MM.1S (cell line): Measurements from ENCODE around the gene TMEM229A.

Source experiments
- EZH2phosphoT487 ChIP-seq: fragments of 300-600 bp; sonication (generic); IDR thresholded peaks from 2 replicates; pipeline ENCODE4 v1.6.1; 2018; ENCODE audit warnings: antibody characterized with exemption, low read length
- TF ChIP-seq, protein P1 (sequence below): fragments of 300-600 bp; sonication (generic); IDR thresholded peaks from 2 replicates; pipeline ENCODE4 v1.5.1; 2016; ENCODE audit warnings: antibody characterized with exemption, low read length, mixed read lengths

- TF ChIP-seq, protein P1, sequence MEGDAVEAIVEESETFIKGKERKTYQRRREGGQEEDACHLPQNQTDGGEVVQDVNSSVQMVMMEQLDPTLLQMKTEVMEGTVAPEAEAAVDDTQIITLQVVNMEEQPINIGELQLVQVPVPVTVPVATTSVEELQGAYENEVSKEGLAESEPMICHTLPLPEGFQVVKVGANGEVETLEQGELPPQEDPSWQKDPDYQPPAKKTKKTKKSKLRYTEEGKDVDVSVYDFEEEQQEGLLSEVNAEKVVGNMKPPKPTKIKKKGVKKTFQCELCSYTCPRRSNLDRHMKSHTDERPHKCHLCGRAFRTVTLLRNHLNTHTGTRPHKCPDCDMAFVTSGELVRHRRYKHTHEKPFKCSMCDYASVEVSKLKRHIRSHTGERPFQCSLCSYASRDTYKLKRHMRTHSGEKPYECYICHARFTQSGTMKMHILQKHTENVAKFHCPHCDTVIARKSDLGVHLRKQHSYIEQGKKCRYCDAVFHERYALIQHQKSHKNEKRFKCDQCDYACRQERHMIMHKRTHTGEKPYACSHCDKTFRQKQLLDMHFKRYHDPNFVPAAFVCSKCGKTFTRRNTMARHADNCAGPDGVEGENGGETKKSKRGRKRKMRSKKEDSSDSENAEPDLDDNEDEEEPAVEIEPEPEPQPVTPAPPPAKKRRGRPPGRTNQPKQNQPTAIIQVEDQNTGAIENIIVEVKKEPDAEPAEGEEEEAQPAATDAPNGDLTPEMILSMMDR = no peak
- no peak for TF ChIP-seq EZH2phosphoT487
Measured at GRCh38 chr7:124027236-124027635, 5.6 kb downstream of the TMEM229A start.
